Measurements from ENCODE around the gene PODNL1.

Gene PODNL1

GRCh38 chr19:13887517-13887916 is 50.7 kb downstream of the PODNL1 start:
- DNase-seq = no peak

DNA sequence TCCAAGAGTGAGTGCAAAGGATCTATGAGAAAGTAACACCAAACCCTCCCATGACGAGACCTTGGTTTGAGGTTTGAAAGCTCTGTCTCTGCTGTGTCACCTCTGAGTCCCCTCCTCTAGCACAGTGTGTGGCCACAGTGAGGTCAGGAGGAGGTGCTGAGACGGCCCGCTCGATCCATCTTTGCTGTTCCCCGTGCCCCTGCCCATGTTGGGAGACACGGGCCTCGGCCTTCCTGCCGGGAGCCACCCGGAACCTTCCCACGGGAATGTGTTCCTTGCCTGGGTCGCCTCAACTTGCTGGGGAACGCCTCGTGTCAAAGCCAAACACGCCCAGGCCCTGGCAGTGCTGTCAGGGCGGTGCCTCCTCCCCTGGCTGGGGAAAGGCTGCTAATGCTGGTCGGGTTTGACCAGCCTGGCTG is 51.2 kb downstream of the PODNL1 start:
- DNase-seq = no peak

GRCh38 chr19:13885826-13886365 is 52.3 kb downstream of the PODNL1 start:
- DNase-seq = no peak

DNA sequence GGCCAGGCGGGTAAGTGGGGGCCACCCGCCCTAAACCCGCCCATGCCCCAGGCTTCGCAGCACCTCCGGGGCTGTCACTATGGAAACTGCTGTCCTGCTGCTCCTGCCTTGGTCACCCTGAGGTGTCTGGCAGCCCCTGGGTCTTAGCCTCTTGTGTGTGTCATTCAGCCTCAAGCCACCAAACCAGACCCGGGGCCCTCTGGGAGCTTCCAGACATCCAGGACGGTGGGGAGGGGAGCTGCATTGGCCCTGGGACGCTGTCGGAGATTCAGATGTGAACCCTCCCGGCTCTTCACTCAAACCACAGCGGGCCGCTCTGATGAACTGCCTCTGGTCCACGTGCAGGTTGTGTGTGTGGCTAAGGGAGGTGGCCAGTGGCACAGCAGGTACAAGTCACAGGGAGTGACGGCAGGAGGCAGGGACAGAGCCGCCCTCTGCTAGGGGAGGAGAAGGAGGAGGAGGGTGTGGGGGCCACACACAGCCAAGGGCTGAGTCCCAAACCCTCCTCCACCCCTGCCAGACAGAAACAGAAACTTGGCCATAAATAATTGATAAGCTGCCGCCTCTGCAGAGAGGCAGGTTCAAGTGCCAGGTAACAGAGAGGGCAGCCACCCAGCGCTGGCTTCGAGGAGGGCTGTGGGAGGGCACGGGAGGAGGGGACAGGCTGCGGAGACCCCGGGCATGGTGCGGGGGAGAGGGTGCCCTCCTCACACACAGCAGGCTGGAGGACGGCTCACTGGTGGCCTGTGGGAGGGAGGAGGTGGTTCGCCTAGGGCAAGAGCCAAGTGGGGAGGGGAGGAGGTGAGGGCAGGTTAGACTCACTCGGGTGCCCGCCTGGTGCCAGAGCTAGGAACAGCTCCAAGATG is 53.3 kb downstream of the PODNL1 start:
- DNase-seq = no peak

GRCh38 chr19:13883516-13884064 is 54.6 kb downstream of the PODNL1 start:
- no peak for DNase-seq

- DNase-seq = no peak
Measured at GRCh38 chr19:13882836-13883235, 55.4 kb downstream of the PODNL1 start.

DNA sequence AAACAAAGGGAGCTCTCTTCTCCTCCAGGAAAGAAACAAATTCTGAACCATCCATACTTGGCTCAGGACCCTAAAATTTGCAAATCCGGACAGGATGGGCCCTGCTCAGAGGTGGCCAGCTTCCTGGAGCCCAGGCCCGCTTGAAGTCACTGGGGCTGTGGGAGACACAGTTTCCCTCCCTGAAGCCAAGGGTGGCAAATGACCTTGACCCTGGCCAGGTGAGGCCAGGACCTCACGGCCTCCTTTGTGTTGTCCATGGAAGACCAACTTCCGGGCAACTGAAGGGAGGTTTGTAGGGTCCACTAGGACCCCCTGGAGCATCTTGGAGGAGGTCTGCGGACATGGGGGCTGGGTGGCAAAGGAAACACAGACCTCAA is 55.8 kb downstream of the PODNL1 start:
- no peak for DNase-seq

DNA sequence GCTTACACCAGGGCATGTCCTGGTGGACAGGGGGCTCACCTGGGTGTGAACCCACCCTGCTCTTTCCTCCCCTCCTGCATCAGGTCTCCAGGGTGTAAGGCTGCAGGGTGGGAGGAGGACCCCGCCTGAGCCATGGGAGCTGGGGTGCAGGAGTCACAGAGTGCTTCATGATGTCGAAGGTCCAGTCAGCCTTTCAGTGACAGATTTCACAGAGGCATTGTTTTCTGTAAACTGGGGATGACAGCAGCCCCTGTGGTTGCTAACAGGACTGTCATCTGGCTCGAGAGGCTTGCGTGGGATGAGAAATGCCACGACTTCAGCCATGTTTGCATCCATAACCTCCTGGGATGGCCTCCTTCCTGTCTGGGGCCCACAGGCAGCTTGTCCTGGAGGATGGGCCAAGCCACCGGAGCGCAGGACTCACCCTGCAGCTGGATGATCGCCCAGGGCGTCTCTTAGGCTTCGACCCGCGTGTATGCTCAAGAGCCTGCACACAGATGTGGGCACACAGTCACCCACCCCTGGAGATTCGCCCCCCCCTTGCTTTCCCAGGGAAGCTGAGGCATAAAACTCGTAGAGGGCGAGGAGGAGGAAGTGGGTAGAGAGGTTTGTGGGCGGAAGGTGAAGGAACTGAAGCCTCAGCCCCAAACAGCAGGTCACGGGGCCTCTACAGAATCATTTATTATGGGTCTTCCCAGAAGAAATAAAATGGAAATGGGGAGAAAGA is 56.4 kb downstream of the PODNL1 start:
- no peak for DNase-seq

DNA sequence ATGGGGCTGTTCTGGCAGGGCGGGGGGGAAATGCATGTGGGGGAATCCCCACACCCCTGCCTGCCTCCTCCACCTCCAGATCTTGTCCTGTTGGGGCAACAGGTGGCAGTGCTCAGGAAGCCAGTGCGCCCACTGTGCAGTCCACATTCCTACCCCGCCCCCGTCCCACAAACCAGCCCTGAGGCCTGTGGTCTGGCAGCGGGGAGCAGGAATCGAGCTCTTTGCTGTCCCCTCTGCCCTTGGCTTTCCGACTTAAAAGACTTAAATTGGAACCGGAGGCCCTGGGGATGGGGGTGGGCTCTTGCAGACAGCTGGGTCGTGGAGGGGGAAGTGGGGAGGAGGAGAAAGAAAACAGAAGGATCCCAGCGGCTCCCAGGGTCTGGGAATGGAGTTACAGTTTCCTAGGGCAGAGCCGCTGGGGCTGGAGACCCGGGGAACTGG is 56.9 kb downstream of the PODNL1 start:
- DNase-seq = peak; percentile 73

Measured in left hindlimb (tissue), 1 donor.